HTR-8/SVneo (cell line): Measurements from ENCODE around the gene H3-3A.

Source experiments
- DNase-seq: peaks from one replicate; pipeline ENCODE4 v3.0.0; 2011; ENCODE audit warnings: low spot score, mixed read lengths; ENCODE audit not compliant: insufficient read length
- FAIRE-seq: peaks from 2 replicates; lab custom pipeline; 2011; peaks lifted over from hg19 to GRCh38; lab: Jason Lieb, UNC

The H3-3A gene

GRCh38 chr1:226051365-226051764 is 11.2 kb upstream of the H3-3A start:
- no peak for DNase-seq
- no peak for FAIRE-seq

GRCh38 chr1:226052061-226052460 is 10.5 kb upstream of the H3-3A start:
- FAIRE-seq (no peak), DNase-seq (no peak)

GRCh38 chr1:226054519-226055327 is 7.8 kb upstream of the H3-3A start:
- DNase-seq (no peak), FAIRE-seq (no peak)

- DNase-seq = no peak
- FAIRE-seq = no peak
Observed at GRCh38 chr1:226059709-226060108, 2.8 kb upstream of the H3-3A start.

GRCh38 chr1:226060427-226060826 is 2.1 kb upstream of the H3-3A start:
- no peak for DNase-seq
- FAIRE-seq = no peak

GRCh38 chr1:226061068-226061840 is 1.3 kb upstream of the H3-3A start:
- FAIRE-seq (no peak), DNase-seq (no peak)

GRCh38 chr1:226061841-226062557 is 517 bp upstream of the H3-3A start:
- DNase-seq (peak; percentile 85), FAIRE-seq (peak; percentile 69)

GRCh38 chr1:226063224-226063976 is 884 bp downstream of the H3-3A start:
- FAIRE-seq = no peak
- DNase-seq = no peak

GRCh38 chr1:226063977-226064815 is 1.7 kb downstream of the H3-3A start:
- FAIRE-seq = no peak
- DNase-seq = no peak

- DNase-seq = peak; percentile 41
- FAIRE-seq = no peak
Observed at GRCh38 chr1:226064816-226065248, 2.3 kb downstream of the H3-3A start.

GRCh38 chr1:226066415-226067078 is 4.0 kb downstream of the H3-3A start:
- DNase-seq = no peak
- FAIRE-seq = no peak

GRCh38 chr1:226069811-226070489 is 7.4 kb downstream of the H3-3A start:
- FAIRE-seq (no peak), DNase-seq (no peak)

GRCh38 chr1:226072347-226072746 is 9.8 kb downstream of the H3-3A start:
- DNase-seq (no peak), FAIRE-seq (no peak)

- FAIRE-seq = no peak
Observed at GRCh38 chr1:226073184-226073950, 10.9 kb downstream of the H3-3A start.

GRCh38 chr1:226074046-226074445 is 11.5 kb downstream of the H3-3A start:
- DNase-seq = no peak
- FAIRE-seq = no peak

More at GRCh38 chr1:226073184-226073950, 10.9 kb downstream of the H3-3A start:
- no peak for DNase-seq

GRCh38 chr1:226076378-226076777 is 13.9 kb downstream of the H3-3A start:
- DNase-seq (no peak), FAIRE-seq (no peak)

- DNase-seq (no peak), FAIRE-seq (no peak)
Observed at GRCh38 chr1:226078374-226078773, 15.9 kb downstream of the H3-3A start.
